ENCODE measurements around the gene TRAF2. TPM values are rescaled to one million over a fixed set of nuclear protein-coding genes. Genes with fewer than 3 reads are reported as not detected.
A peak's percentile ranks its signal among the peaks of the same experiment; 100 is the strongest.

Gene TRAF2
- total and polyA plus RNA-seq, 2 of the 13 experiments (the other 11 are each of a cell fraction or from before 2014, with no cell fraction given): 12.4 to 13.6 TPM

GRCh38 chr9:136840877-136841645, 45.3 kb upstream of the TRAF2 start (continued):
- TF ChIP-seq, protein P1, sequence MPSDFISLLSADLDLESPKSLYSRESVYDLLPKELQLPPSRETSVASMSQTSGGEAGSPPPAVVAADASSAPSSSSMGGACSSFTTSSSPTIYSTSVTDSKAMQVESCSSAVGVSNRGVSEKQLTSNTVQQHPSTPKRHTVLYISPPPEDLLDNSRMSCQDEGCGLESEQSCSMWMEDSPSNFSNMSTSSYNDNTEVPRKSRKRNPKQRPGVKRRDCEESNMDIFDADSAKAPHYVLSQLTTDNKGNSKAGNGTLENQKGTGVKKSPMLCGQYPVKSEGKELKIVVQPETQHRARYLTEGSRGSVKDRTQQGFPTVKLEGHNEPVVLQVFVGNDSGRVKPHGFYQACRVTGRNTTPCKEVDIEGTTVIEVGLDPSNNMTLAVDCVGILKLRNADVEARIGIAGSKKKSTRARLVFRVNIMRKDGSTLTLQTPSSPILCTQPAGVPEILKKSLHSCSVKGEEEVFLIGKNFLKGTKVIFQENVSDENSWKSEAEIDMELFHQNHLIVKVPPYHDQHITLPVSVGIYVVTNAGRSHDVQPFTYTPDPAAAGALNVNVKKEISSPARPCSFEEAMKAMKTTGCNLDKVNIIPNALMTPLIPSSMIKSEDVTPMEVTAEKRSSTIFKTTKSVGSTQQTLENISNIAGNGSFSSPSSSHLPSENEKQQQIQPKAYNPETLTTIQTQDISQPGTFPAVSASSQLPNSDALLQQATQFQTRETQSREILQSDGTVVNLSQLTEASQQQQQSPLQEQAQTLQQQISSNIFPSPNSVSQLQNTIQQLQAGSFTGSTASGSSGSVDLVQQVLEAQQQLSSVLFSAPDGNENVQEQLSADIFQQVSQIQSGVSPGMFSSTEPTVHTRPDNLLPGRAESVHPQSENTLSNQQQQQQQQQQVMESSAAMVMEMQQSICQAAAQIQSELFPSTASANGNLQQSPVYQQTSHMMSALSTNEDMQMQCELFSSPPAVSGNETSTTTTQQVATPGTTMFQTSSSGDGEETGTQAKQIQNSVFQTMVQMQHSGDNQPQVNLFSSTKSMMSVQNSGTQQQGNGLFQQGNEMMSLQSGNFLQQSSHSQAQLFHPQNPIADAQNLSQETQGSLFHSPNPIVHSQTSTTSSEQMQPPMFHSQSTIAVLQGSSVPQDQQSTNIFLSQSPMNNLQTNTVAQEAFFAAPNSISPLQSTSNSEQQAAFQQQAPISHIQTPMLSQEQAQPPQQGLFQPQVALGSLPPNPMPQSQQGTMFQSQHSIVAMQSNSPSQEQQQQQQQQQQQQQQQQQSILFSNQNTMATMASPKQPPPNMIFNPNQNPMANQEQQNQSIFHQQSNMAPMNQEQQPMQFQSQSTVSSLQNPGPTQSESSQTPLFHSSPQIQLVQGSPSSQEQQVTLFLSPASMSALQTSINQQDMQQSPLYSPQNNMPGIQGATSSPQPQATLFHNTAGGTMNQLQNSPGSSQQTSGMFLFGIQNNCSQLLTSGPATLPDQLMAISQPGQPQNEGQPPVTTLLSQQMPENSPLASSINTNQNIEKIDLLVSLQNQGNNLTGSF (CRISPR knock-in tag; IDR thresholded peaks at IDR 0.05): no peak
- TF ChIP-seq NAIF1 (CRISPR knock-in tag; IDR thresholded peaks at IDR 0.05; ENCODE audit: borderline replicate concordance) (no peak), ZNF230 (CRISPR knock-in tag; IDR thresholded peaks at IDR 0.05) (peak; percentile 77; the same call in 1 of the 2 replicates), TGIF2 (CRISPR knock-in tag; IDR thresholded peaks at IDR 0.05) (peak; percentile 51; the same call in 1 of the 2 replicates), ZNF609 (CRISPR knock-in tag; IDR thresholded peaks at IDR 0.05; ENCODE audit: borderline replicate concordance) (peak; percentile 80), JUND (CRISPR knock-in tag; IDR thresholded peaks at IDR 0.05) (no peak), SALL2 (CRISPR knock-in tag; IDR thresholded peaks at IDR 0.05) (0 out of 2 replicates have a peak, but pooled peaks have one; percentile 29), POLR2A (IDR thresholded peaks at IDR 0.05; ENCODE audit: insufficient read depth in 1 of 2, low read depth in 2 of 2, low read length in 2 of 2) (no peak), BRD4 (CRISPR knock-in tag; IDR thresholded peaks at IDR 0.05) (no peak)
- TF ChIP-seq, protein P2, sequence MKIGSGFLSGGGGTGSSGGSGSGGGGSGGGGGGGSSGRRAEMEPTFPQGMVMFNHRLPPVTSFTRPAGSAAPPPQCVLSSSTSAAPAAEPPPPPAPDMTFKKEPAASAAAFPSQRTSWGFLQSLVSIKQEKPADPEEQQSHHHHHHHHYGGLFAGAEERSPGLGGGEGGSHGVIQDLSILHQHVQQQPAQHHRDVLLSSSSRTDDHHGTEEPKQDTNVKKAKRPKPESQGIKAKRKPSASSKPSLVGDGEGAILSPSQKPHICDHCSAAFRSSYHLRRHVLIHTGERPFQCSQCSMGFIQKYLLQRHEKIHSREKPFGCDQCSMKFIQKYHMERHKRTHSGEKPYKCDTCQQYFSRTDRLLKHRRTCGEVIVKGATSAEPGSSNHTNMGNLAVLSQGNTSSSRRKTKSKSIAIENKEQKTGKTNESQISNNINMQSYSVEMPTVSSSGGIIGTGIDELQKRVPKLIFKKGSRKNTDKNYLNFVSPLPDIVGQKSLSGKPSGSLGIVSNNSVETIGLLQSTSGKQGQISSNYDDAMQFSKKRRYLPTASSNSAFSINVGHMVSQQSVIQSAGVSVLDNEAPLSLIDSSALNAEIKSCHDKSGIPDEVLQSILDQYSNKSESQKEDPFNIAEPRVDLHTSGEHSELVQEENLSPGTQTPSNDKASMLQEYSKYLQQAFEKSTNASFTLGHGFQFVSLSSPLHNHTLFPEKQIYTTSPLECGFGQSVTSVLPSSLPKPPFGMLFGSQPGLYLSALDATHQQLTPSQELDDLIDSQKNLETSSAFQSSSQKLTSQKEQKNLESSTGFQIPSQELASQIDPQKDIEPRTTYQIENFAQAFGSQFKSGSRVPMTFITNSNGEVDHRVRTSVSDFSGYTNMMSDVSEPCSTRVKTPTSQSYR (CRISPR knock-in tag; IDR thresholded peaks at IDR 0.05; ENCODE audit: borderline replicate concordance): peak; percentile 87; the same call in 1 of the 2 replicates
- TF ChIP-seq, protein P3, sequence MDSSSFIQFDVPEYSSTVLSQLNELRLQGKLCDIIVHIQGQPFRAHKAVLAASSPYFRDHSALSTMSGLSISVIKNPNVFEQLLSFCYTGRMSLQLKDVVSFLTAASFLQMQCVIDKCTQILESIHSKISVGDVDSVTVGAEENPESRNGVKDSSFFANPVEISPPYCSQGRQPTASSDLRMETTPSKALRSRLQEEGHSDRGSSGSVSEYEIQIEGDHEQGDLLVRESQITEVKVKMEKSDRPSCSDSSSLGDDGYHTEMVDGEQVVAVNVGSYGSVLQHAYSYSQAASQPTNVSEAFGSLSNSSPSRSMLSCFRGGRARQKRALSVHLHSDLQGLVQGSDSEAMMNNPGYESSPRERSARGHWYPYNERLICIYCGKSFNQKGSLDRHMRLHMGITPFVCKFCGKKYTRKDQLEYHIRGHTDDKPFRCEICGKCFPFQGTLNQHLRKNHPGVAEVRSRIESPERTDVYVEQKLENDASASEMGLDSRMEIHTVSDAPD (CRISPR knock-in tag; IDR thresholded peaks at IDR 0.05): 0 out of 2 replicates have a peak, but pooled peaks have one; percentile 26
